RWPE2 (cell line): Measurements from ENCODE around the gene ANK3.

ENCODE experiments used
- ATAC-seq: fragments of 200-7000 bp; cut with Tn5 transposase; 3 replicates; pipeline ENCODE4 v1.9.1; 2021; ENCODE audit warnings: low read depth
- DNase-seq: peaks from one replicate; pipeline ENCODE4 v3.0.0-alpha.2; 2020; ENCODE audit warnings: low spot score
- H3K27ac ChIP-seq: fragments of 450-650 bp; 2 replicates; pipeline ENCODE4 v1.5.1; 2017; ENCODE audit warnings: mild to moderate bottlenecking; ENCODE audit not compliant: poor library complexity, severe bottlenecking
- H3K27me3 ChIP-seq: fragments of 250-450 bp; sonication (Bioruptor Pico); 2 replicates; pipeline ENCODE4 v1.5.1; 2021; ENCODE audit warnings: mild to moderate bottlenecking, moderate library complexity; ENCODE audit not compliant: insufficient read depth, poor library complexity, severe bottlenecking
- H3K36me3 ChIP-seq: fragments of 250-450 bp; sonication (Bioruptor Pico); 2 replicates; pipeline ENCODE4 v1.5.1; 2020; ENCODE audit warnings: low read depth, mild to moderate bottlenecking, moderate library complexity
- H3K4me1 ChIP-seq: fragments of 250-450 bp; sonication (Bioruptor Pico); 2 replicates; pipeline ENCODE4 v1.5.1; 2021; ENCODE audit warnings: mild to moderate bottlenecking, moderate library complexity; ENCODE audit not compliant: insufficient read depth, poor library complexity, severe bottlenecking
- H3K4me3 ChIP-seq: fragments of 250-450 bp; sonication (Bioruptor Pico); 2 replicates; pipeline ENCODE4 v1.5.1; 2021; ENCODE audit warnings: mild to moderate bottlenecking, moderate library complexity; ENCODE audit not compliant: severe bottlenecking
- H3K9me3 ChIP-seq: fragments of 250-450 bp; sonication (Bioruptor Pico); 2 replicates; pipeline ENCODE4 v1.5.1; 2021; ENCODE audit warnings: mild to moderate bottlenecking, moderate library complexity; ENCODE audit not compliant: severe bottlenecking
- TF ChIP-seq, protein P1 (sequence below): fragments of 450-650 bp; IDR thresholded peaks from one replicate; pipeline ENCODE4 v1.5.1; 2017; ENCODE audit warnings: mild to moderate bottlenecking, moderate library complexity; ENCODE audit not compliant: poor library complexity, severe bottlenecking

The ANK3 gene

GRCh38 chr10:60405172-60405571 is 15.5 kb upstream of the ANK3 start:
- Histone ChIP-seq H3K4me3 (no peak overlapping the region), H3K27me3 (no peaks in the 10 kb centered on the region), H3K9me3 (peaks cover 2% of the 10 kb centered on the region), H3K36me3 (no peaks in the 10 kb centered on the region), H3K27ac (no peak overlapping the region), H3K4me1 (no peaks in the 10 kb centered on the region)
- DNase-seq: no peak
- no peak for ATAC-seq
- TF ChIP-seq, protein P1, sequence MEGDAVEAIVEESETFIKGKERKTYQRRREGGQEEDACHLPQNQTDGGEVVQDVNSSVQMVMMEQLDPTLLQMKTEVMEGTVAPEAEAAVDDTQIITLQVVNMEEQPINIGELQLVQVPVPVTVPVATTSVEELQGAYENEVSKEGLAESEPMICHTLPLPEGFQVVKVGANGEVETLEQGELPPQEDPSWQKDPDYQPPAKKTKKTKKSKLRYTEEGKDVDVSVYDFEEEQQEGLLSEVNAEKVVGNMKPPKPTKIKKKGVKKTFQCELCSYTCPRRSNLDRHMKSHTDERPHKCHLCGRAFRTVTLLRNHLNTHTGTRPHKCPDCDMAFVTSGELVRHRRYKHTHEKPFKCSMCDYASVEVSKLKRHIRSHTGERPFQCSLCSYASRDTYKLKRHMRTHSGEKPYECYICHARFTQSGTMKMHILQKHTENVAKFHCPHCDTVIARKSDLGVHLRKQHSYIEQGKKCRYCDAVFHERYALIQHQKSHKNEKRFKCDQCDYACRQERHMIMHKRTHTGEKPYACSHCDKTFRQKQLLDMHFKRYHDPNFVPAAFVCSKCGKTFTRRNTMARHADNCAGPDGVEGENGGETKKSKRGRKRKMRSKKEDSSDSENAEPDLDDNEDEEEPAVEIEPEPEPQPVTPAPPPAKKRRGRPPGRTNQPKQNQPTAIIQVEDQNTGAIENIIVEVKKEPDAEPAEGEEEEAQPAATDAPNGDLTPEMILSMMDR: no peak

DNA sequence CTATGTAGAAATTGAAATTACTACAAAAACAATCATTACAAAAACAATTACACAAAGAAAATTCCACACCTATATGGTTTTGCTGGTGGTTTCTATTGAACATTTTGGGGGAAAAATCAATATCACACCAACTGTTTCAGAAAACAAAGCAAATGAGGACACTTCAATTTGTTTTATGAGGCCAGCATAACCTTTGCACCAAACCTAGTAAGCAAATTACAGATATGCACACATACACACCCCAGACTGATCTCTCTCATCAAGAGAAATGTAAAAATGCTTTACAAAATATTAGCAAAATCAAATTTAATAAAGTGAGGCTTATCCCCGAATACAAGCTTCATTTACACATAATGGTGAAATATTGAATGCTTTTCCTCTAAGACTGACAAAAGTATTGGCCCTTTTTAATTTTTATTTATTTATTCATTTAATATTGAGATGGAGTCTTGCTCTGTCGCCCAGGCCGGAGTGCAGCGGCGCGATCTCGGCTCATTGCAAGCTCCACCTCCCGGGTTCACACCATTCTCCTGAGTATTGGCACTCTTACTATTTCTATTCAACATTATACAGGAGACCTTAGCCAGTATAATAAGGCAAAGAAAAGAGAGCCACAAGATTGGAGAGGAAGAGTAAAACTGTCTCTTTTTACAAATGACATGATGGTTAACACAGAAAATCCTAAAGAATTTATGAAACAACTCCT is 13.6 kb upstream of the ANK3 start:
- TF ChIP-seq, protein P1: no peak
- H3K4me1 ChIP-seq: peaks cover 5% of the 10 kb centered on the region
- no peak overlapping the region for H3K4me3 ChIP-seq
- peaks cover 2% of the 10 kb centered on the region for H3K9me3 ChIP-seq
- DNase-seq (no peak), ATAC-seq (no peak)
- no peaks in the 10 kb centered on the region for H3K27me3 ChIP-seq
- no peaks in the 10 kb centered on the region for H3K36me3 ChIP-seq
- H3K27ac ChIP-seq: no peak overlapping the region

- Histone ChIP-seq H3K9me3 (peaks cover 2% of the 10 kb centered on the region), H3K27me3 (no peaks in the 10 kb centered on the region), H3K4me3 (no peak overlapping the region), H3K36me3 (no peaks in the 10 kb centered on the region), H3K27ac (no peak overlapping the region), H3K4me1 (peaks cover 16% of the 10 kb centered on the region)
- DNase-seq: no peak
- ATAC-seq: no peak
- TF ChIP-seq, protein P1: no peak
Observed at GRCh38 chr10:60400366-60400765, 10.7 kb upstream of the ANK3 start.

DNA sequence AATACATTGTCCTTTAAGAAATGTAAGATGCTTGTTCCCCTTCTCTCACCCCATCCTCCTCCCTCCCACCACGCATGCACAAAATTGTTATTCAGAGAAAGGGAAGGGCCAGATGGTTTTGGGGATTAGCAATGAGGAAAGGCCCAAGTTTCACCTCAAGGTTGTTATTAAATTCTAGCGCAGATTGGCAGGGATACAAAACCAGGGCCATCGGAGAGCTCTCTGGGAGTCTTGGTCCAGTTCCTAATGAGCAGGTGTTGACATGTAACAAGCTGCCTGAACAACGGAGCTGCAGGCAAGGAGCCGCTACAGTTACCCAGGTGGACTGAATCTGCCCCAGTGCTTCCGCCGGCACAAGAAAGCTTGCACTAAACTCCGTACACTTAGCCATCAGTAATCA is 9.7 kb upstream of the ANK3 start:
- no peaks in the 10 kb centered on the region for H3K27me3 ChIP-seq
- TF ChIP-seq, protein P1: no peak
- no peaks in the 10 kb centered on the region for H3K36me3 ChIP-seq
- H3K4me1 ChIP-seq: peaks cover 16% of the 10 kb centered on the region
- no peaks in the 10 kb centered on the region for H3K9me3 ChIP-seq
- ATAC-seq (peak; percentile 40; the same call in 1 of the 3 replicates), DNase-seq (no peak)
- no peak overlapping the region for H3K27ac ChIP-seq
- H3K4me3 ChIP-seq: no peak overlapping the region

- H3K36me3 ChIP-seq: no peaks in the 10 kb centered on the region
- peaks cover 16% of the 10 kb centered on the region for H3K4me1 ChIP-seq
- no peaks in the 10 kb centered on the region for H3K27me3 ChIP-seq
- no peak for DNase-seq
- no peak overlapping the region for H3K4me3 ChIP-seq
- no peaks in the 10 kb centered on the region for H3K9me3 ChIP-seq
- TF ChIP-seq, protein P1: no peak
- no peak overlapping the region for H3K27ac ChIP-seq
- ATAC-seq: peak; percentile 61; the same call in 2 of the 3 replicates
Observed at GRCh38 chr10:60397792-60398191, 8.1 kb upstream of the ANK3 start.
